Stimulated activated CD4-positive, alpha-beta T cell treated with anti-CD3 and anti-CD28 coated beads, Interleukin-4, amount 100 ng/mL, for 24 hours (primary cell): ENCODE data around the gene THEMIS.
"Not testable (repeated sequence)": the region's sequence is repeated elsewhere in the genome, so short reads cannot be mapped to it uniquely, and the experiment has no call there.

Source experiments
- DNase-seq: peaks from one replicate; pipeline ENCODE4 v3.0.0-alpha.2; 2020

Gene THEMIS

DNA sequence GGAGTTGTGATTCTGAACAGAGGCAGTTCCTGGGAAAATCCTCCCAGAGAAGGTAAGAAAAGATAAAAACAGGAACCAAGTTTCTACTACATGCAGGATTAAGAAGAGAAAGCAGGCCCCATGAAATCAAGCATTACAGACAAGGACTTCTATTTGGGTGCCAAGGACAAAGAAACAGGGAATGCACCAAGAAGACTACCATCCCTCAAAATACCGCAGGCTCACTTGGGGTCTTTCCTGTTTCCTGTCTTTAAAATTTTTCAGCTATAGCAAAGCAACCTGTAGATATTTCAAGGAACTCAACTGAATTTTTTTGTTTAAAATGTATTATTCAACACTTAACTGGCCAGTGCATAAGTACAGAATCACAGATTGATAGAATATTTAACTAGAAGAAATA, 107.5 kb downstream of the THEMIS start:
- no peak for DNase-seq

DNA sequence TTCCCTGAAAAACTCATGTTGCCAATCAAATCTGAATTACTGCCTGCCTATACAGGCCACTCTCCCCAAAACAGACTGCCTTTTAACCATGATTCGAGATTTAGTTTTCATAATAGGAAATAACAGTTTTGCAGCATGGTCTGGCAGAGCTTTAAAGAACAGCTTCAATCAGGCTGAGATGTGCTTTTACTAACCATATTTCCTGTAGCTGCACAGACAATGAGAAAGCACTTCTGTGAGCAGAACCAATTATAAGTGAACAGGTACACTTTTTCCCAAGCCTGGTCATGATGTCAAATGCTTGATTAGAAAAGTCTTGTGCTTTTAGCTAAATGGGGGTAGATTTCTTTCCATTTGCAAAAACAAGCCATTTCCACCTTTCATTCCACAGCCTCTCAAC, 108.2 kb downstream of the THEMIS start:
- no peak for DNase-seq

DNA sequence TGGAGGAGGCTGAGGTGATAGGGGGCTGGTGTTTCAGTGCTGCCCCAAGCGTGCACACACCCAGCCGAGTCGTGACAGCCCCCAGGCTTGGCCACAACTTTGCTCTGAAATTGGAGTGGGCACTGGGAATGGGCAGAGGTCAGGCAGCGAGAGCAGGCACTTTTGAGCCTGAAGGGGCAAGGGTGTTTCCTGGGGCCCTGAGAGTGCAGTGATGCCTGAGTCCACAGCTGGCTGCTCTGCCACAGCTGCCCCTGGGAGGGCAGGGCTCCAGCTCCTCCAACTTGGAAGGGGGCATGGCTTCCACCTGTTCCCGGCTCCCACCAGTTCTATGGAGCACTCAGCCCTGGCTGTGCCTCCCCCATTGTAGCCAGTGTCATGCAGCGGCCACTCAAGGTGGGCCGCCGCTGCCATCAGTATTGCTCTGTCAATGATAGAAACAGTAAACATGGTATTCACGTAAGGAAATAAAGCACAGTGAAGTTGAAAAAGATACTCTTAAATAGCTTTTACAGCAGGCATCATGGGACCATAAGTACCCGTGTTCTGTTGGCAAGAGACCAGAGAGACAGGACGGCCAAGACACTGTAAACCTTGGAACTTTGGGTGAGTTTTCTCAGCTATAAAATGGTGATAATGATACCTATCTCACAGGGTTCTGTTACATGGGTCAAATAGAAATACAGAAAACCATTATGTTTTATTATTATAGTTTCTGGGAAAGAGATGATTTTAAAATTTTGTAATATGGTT, 108.9 kb downstream of the THEMIS start:
- no peak for DNase-seq

DNA sequence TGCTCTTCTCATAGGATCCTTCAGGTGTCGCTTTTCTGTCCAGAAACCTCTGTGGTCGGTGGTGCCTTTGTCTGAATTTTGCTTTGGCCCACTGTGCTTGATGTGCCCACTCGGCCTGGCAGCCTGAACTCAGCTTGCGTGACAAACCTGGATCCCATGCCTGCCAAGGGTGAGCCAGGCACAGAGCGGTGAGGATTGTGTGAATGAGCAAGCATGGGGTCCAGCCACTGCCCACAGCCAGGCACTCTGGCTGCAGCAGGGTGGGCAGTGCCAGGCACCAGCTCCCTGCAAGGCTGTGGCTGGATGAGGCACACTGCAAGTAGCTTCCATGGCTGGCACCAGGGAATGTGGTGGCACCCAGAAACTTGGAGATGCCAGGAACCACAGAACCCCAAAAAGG, 110.3 kb downstream of the THEMIS start:
- DNase-seq = no peak

DNA sequence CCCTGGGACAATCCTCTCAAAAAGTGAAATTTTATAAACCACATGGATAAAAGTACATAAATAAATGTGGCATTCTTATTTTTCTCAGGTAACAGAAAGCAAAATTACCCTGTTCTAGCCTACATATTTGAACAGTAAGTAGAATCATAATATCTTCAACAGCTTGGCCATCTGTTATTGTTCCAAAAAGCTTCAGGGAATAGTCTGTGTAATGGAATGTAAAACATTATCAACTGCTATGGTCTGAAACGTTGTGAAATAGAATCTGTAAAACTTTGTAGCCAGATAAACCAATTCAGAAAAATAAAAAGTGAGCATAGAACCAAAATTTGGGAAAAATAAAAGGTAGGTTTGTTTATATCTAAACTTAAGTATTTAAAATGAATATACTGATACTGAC, 114.7 kb downstream of the THEMIS start:
- DNase-seq = no peak

DNA sequence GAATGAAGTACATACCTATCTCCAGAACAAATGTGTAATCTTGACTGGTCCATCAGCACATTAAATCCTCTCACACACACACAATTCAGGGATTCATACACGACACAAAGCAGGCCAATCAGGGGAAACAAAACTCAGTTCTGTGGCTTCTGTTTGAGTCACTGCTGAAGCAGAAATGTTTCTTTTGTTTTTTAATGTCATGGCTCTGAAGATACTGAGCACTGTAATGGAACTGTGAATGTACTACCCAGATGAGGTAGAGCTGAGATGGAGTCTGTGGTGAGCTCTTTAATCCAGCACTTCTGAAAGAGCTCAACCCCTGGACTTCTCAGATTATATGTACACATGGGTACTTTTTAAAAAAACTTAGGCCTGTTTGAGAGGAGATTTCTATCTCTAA, 116.4 kb downstream of the THEMIS start:
- no peak for DNase-seq

DNA sequence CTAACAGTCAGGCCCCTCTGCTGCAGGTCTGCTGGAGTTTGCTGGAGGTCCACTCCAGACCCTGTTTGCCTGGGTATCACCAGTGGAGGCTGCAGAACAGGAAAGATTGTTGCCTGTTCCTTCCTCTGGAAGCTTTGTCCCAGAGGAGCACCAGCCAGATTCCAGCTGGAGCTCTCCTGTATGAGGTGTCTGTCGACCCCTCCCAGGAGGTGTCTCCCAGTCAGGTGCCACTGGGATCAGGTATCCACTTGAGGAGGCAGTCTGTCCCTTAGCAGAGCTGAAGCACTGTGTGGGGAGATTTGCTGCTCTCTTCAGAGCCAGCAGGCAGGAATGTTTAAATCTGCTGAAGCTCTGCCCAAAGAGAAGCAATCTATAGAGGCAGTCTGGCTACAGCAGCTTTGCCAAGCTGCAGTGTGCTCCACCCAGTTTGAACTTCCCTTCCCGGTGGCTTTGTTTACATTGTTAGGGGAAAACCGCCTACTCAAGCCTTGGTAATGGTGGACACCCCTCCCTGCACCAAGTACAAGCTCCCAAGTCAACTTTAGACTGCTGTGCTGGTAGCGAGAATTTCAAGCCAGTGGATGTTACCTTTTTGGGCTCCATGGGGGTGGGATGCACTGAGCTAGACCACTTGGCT, 119.1 kb downstream of the THEMIS start:
- DNase-seq = not testable (repeated sequence)

DNA sequence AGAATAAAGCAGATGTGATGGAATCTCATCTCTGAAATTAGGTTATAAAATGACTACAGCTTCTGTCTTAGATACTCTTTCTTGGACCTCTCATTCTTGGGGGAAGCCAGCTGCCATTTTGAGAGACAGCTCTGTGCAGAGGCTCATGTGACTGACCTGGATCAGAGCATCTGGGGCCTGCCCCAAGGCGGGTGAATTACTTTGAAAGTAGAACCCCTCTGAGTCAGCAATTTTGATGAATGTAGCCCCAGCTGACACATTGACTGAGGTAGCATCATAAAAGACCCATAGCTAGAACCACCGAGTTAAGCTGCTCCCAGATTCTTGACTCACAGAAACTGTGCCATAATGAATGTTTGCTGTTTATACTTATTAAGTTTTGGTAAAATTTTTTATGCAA, 124.5 kb downstream of the THEMIS start:
- no peak for DNase-seq

DNA sequence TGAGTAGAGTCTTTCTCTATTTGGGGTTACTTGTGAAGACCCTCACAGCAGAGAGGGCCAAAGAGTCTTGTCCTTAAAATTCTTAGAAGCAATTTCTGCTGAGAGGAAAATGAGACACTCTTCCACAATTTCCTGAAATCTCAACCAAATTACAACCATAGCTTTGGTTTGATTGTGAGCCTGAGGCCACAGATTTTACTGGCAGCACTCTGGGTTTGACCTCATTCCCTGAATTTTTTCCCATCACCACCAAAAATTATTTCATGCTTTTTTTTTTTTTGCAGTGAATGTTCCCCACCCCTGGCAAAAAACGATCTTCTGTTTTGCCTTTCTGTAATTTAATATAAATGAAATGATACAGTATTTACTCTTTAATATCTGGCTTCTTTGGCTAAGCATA, 125.5 kb downstream of the THEMIS start:
- DNase-seq = no peak

DNA sequence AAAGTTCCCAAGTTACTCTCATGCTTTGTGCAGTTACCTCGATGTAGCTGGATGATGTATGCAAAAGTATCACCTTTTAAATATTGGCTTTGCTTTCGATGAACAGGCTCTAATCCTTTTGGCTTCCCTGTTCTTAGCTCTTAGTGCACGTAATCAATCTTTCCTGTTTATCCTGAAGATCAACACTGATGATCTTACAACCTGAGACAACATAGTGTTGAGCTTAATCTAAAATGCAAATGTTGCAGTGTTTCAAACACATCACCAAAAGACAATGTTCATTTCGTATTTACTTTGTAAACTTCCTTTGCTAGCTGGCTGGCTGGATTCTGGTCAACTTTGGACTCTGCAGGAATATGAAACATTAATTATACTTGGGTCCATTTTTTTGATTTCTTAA, 132.1 kb downstream of the THEMIS start:
- no peak for DNase-seq

DNA sequence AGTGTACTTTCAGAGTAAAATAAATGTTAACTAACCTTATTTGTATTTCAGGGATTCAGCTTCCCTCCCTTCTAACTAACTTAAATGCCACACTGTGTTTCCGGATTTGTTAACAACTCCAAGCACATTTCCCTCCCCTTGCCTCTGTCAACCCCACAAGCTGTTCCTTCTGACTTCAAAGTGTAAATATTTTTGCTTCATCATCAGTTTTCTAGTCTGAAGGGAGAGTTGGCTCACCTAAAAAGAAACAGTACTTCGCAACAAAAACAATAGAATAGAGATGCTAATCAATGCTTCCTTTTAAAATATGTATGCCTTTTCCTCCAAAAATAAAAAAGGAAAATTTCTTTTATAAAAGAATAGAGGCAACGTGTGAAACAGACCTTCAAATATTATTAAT, 132.6 kb downstream of the THEMIS start:
- DNase-seq = no peak

DNA sequence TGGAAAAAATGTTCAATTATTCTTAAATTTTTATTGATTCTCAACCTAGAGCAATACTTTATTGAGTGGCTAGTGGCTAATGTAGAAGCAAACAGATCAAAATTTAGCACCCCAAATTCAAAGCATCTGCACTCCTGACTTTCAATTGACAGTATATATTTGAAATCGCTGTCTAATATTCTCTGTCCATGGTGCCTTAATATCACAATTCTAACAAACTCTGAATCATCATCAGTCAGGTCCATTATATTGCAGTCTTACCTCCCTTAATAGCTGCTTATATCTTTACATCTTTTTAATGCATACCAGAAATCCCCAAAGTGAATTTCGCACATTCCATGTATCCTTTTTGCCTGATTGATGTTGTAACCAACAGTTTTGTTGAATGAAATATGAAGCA, 134.9 kb downstream of the THEMIS start:
- no peak for DNase-seq

DNA sequence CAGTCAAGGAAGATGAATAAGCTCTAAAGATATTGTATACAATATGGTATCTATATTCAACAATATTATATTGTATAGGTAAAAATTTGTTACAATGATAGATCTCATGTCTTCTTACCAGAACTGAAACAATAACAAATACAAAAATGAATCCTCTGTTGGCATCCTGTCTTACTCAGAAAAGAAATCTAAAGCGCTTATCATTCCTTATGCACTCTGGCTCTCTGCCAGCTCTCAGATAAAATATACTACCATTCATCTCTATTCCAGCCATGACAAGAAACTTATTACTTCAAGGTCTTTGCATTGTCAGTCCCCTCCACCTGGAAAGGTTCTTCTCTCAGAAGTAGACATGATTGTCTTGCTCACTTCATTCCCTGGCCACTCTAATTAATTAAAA, 138.6 kb downstream of the THEMIS start:
- no peak for DNase-seq

DNA sequence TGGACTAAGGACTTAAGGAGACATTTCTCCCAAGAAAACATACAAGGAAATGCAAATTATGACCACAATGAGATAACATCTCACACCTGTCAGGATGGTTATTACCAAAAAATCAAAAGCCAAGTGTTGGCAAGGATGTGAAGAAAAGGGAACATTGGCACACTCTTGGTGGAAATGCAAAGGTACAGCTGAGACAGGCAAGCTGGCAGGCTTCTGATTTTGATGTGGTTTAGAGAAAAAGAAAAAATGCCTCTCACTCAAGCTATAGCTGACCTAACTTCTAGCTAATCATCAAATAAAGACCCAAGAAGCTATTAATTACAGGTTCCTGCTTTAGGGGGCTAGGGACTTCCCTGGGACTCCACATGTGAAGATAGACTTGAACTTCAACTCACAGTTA, 139.8 kb downstream of the THEMIS start:
- DNase-seq = no peak

DNA sequence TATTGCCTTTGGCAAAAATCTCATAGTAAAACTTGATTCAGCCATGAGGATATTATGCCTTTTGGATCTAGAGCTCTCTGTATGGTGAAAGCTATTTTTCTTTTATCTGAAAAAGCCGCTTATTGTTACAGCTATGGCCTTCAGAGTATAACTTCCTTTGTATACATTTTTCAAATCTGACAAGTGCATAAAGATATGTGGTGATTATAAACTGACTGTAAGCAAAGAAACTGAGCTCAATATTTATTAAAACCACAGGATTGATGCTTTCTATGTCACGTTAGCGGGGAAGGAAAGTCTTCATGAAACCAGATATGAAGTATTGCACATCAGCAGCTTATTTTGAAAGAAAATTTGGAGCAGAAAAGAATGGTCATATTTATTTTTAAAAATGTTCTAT, 151.8 kb downstream of the THEMIS start:
- no peak for DNase-seq

DNA sequence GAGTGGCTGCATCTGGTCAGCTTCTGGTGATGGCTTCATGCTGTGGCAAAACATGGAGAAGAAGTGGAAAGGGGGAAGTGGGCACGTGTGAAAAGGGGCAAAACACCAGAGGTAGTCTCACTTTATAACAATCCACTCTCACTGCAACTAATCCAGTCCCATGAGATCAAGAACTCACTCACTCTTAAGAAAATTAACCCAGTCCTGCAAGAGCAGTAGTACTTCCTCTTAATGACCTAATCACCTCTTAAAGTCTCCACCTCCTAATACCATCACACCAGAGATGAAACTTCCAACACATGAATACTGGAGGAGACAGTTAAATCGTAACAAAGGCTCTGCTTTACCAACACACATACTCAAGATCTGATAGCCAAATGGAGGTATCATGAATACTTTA, 152.6 kb downstream of the THEMIS start:
- DNase-seq = no peak

DNA sequence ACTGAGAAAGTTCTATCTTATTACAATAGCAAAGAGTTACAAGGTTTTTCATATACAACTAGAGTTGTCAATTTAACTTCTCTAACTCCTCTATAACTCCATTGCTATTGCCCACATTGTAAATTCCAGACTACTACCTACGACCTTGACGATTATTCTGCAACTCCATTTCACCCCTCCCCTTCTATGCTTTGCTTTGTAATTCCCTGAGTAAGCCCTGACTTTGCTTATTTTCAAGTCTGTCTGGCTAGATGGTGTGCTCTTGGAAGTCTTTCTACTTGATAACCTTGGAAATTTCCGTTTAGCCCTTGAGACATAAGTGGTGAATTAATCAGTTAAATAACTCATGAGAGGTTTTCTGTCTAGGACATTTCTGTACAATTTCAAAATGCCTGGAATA, 162.4 kb downstream of the THEMIS start:
- no peak for DNase-seq

DNA sequence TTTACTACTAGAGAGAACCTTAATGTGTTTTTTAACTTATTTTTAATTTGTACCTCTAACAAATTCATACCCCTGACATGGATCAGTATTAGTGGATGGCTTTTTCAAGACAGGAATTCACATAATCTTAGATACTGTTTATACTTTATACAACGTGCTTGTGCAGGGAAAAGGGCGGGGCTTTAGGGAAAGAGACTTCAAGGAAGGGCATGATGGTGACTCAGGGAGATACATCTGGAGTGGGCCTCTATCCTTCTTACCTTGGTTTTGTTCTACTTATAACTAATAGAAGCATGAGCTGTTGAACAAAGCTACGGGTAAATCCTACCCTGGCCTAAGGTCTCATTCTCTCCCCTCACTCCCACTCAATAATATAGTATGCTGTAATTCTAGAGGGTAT, 163.1 kb downstream of the THEMIS start:
- DNase-seq = no peak

DNA sequence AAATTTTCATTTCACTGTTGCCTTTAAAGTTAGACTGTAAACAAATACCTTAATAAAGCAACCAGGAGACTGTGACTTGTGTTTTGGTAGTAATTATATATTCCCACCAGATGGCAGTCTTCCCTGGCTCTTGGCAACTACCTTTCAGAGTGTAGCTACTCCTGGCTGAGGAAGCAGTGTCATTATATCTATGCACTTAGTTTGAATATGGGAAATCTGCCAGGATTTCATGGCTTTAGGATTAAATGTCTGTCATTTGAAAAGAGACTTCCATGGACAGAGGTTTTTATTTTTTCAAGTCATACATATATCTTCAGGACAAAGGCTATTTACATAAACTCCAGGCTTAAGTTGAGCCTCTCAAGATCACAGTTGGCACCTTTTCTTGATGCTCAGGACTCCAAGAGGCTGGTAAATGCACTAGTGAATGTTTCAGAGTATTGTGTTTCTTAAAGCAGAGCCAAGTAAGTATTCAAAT, 163.8 kb downstream of the THEMIS start:
- peak; percentile 53 for DNase-seq

DNA sequence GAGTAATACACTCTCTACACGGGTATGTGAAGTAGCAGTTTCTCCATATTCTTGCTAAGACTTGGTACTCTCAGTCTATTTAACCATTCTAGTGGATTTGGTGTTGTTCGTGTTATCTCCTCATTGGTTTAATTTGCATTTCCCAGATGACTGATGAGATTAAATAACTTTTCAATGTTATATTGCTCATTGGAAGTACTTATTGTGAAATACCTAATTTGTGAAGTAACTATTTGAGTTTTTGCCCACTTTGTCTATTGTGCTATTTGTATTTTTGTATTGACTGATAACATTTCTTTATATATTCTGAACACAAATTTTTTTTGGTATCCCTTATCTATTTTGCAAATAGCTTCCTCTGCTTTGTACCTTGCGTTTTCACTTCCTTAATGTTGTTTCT, 167.9 kb downstream of the THEMIS start:
- no peak for DNase-seq

DNA sequence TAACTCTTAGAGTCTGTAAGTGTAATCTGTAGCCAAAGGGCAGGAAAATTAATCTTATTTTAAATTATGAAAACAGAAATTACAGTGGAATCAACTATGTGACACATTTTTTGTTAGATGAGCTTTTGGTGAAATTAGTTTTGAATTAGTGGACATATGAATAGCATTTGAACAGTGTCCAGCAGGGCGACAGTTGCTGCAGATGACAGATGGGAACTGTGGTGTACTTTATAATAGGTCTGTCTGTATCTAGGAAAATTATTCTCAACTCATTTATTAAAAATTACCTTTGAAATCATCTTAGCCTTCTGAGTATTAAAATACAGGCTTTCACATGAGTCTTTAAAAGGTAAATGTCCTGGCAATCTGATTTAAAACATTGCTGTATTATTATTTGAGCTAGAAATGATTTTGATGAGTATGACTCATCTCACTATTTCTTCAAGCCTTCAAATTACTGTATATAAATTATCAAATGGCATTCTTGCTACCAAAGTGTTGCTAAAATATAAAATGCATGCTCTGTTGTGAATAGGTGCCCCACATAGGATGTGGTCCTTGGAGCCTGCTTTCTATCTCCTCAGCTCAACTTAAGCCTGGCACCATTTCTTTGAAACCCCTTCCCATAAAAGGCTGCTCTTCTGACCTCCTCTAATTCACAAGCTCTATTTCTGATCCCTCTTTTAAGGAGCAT, 173.5 kb downstream of the THEMIS start:
- DNase-seq = no peak

DNA sequence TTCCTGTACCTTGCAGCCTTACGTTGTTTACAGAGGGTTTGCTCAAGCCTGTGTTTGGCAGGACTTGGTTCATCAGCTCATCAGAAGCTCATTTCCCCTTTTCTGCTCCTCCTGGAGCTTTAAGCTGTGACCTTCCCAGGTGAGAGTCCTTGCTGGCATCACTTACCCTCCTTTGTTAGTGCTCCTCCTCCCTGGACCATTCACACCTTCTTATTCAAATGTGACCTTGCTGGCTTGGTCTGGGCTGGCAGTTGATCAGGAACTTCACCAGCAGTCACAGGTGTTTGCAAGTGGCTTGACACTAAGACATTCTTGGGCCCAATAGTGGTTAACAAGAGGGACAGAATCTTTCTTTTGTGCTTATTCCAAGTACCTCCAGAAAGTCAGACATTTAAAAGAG, 175.0 kb downstream of the THEMIS start:
- no peak for DNase-seq

DNA sequence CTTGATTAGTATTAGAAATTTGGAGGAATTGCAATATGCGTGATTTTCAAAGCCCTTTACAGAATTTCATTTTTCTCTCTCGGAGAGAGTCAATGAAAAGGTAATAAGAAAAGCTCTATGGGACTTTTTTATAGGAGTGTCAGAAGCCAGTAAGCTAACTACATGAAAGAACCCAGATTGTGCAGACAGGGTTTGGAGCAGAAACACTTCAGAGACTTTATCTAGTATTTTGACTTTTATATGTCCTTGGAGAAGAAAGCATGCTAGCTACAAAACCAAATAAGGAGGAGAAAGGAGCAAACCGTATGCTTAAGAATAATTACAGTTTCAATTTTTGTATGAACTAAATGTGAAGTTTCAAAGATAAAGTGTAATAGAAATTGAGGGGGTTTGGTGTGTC, 182.2 kb downstream of the THEMIS start:
- no peak for DNase-seq

DNA sequence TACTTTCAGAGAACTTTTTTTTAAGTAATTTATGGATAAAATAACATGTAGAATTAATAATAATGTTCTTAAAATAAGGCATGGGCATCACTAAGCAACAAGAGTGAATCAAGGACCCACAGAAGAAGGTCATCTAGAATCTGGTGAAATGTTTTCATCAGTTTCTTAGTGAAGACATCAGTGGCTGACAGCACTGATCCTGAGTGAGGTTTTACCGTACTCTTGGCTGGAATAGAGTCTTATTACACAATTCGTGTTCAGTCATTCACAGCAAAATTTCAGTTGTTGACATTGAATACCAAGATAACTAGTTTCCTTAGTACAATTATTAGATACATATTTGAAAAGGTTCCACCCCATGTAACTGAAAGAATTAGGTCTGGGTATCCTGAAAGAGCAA, 183.5 kb downstream of the THEMIS start:
- no peak for DNase-seq
